ENCODE results near the gene PRPS1L1.

The PRPS1L1 gene

DNA sequence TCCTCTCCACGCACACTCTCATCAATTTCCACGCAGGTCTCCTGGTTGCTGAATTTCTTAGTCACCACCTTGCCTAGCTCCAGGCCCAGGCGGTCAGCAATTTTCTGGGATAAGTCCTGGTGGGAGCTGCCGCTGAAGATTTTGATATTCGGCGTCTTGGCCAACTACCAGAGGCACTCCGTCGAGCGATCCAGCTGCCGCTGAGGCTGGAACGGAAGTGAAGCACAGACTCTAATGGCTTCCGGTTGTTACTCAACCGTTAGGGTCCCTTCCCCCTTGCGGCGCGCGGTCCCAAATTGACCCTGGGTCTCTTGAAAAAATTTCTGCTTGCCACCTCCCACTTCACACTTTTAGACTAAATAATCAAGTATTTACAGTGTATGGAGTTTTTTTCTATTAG, at the start of gene PRPS1L1:
Gene PRPS1L1, minus strand, starts transcription at position 219 of the 400 bp plus-strand sequence.
- Histone ChIP-seq H3K4me3 (ENCODE audit: low read depth in 1 of 2, low read length in 2 of 2) (no peak within 1 kb of the TSS), H3K4me1 (ENCODE audit: control insufficient read depth in 1 of 2, insufficient read depth in 2 of 2, low read length in 2 of 2) (no peaks in the 10 kb centered on the region), H3K36me3 (ENCODE audit: control insufficient read depth in 1 of 2, insufficient read depth in 2 of 2, low read length in 2 of 2) (no peaks in the 10 kb centered on the region), H3K27me3 (ENCODE audit: low read depth, low read length) (no peaks in the 10 kb centered on the region), H3K9me3 (ENCODE audit: control insufficient read depth in 1 of 2, low read length in 2 of 2) (no peaks in the 10 kb centered on the region), H3K27ac (ENCODE audit: low read length) (no peak within 1 kb of the TSS)

DNA sequence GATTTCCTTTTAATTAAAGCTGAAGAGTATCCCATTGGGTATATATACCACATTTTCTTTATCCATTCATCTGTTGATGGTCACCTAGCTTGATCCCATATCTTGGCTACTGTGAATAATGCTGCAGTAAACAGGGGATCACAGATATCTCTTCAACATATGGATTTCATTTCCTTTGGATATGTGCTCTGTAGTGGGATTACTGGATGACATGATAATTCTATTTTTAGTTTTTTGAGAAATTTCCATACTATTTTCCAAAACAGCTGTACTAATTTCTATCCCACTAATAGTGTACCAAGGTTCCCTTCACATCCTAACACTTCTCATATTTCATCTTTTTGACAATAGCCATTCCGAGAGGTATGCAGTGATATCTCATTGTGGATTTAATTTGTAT, 48.8 kb upstream of the PRPS1L1 start:
- H3K27ac ChIP-seq (ENCODE audit: low read length): no peak overlapping the region
- no peak overlapping the region for H3K4me3 ChIP-seq (ENCODE audit: low read depth in 1 of 2, low read length in 2 of 2)
- H3K27me3 ChIP-seq (ENCODE audit: low read depth, low read length): no peaks in the 10 kb centered on the region
- H3K9me3 ChIP-seq (ENCODE audit: control insufficient read depth in 1 of 2, low read length in 2 of 2): peaks cover 0 to 5% of the 10 kb centered on the region in 2 donors
- no peaks in the 10 kb centered on the region for H3K4me1 ChIP-seq (ENCODE audit: control insufficient read depth in 1 of 2, insufficient read depth in 2 of 2, low read length in 2 of 2)
- H3K36me3 ChIP-seq (ENCODE audit: control insufficient read depth in 1 of 2, insufficient read depth in 2 of 2, low read length in 2 of 2): no peaks in the 10 kb centered on the region

DNA sequence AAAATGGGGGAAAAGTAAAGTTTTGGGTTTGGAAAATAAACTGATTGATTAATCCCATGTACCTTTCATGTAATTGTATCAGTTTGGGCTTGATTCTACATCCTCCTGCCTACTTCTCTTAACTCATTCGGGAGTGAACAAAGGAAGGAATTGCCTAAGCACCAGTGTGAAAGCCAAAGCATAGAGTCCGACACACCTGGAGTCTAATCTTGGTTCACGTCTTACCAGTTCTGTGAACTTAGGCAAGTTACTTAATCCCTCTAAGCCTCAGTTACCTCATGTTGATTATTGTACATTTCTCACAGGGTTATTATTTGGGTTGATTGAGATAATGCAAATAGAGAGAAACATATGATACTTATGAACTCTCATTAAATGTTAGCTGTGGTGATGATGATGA, 41.1 kb upstream of the PRPS1L1 start:
- Histone ChIP-seq H3K9me3 (ENCODE audit: control insufficient read depth in 1 of 2, low read length in 2 of 2) (no peaks in the 10 kb centered on the region), H3K36me3 (ENCODE audit: control insufficient read depth in 1 of 2, insufficient read depth in 2 of 2, low read length in 2 of 2) (no peaks in the 10 kb centered on the region), H3K4me3 (ENCODE audit: low read depth in 1 of 2, low read length in 2 of 2) (no peak overlapping the region), H3K27me3 (ENCODE audit: low read depth, low read length) (no peaks in the 10 kb centered on the region), H3K4me1 (ENCODE audit: control insufficient read depth in 1 of 2, insufficient read depth in 2 of 2, low read length in 2 of 2) (no peaks in the 10 kb centered on the region), H3K27ac (ENCODE audit: low read length) (no peak overlapping the region)

DNA sequence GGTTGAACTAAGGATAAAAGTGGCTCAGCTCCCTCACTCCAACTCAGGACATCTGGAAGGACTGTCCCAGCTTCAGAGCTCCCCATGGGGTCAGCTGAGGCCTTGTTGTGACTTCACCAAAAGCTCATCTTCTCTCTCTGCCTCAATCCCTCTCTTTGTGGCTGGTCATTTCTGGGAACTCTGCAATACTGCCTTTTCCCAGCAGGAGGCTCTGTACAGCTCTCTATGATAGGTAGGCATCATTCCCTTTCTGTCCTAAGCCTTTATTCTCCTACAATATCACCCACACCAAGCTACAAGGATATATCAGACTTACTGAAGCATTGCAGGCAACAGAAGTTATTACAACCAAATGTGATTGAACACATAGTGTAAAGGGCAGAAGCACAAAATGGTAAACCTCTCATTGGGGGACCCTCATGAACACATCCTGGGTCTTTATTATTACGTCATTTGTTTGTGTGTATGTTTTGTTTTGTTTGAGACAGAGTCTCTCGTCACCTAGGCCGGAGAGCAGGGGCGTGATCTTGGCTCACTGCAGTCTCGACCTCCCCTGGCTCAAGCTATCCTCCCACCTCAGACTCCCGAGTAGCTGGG, 36.7 kb upstream of the PRPS1L1 start:
- no peaks in the 10 kb centered on the region for H3K27me3 ChIP-seq (ENCODE audit: low read depth, low read length)
- no peaks in the 10 kb centered on the region for H3K36me3 ChIP-seq (ENCODE audit: control insufficient read depth in 1 of 2, insufficient read depth in 2 of 2, low read length in 2 of 2)
- no peak overlapping the region for H3K4me3 ChIP-seq (ENCODE audit: low read depth in 1 of 2, low read length in 2 of 2)
- no peak overlapping the region for H3K27ac ChIP-seq (ENCODE audit: low read length)
- no peaks in the 10 kb centered on the region for H3K4me1 ChIP-seq (ENCODE audit: control insufficient read depth in 1 of 2, insufficient read depth in 2 of 2, low read length in 2 of 2)
- no peaks in the 10 kb centered on the region for H3K9me3 ChIP-seq (ENCODE audit: control insufficient read depth in 1 of 2, low read length in 2 of 2)

DNA sequence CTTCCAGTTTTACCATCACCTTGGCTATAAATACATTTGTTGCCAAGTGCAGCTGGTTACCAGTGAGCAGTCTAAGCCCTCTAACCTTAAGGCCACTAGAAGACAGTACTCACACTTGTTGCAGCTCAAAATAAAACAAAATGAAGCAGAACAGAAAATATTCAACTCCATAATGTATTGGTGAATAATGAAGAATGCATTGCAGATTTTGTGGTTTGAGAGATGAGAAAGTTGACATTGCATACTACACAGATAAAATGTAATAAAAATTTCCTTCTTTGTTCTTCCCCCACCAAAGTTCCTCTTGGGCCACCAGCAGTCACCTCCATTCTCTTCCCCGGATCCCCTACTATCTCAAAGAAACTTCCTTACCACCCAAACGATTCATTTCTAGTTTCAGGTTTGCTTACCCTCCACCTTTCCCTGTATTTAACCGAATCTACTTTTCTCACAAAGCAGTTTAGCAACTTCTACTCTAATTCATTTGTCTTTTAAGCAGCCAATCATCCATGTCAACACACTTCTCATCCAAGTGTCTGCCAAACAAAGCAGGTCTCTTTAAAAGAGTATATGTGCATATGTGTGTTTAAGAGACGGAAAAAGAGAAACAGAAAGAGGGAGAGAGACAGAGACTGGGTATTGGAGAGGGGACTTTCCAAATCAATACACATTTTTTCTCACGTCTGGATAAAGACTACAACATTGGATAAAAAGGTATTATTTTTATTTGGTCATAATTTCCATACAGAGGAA, 35.7 kb upstream of the PRPS1L1 start:
- Histone ChIP-seq H3K27me3 (ENCODE audit: low read depth, low read length) (no peaks in the 10 kb centered on the region), H3K9me3 (ENCODE audit: control insufficient read depth in 1 of 2, low read length in 2 of 2) (no peaks in the 10 kb centered on the region), H3K4me1 (ENCODE audit: control insufficient read depth in 1 of 2, insufficient read depth in 2 of 2, low read length in 2 of 2) (no peaks in the 10 kb centered on the region), H3K27ac (ENCODE audit: low read length) (no peak overlapping the region), H3K4me3 (ENCODE audit: low read depth in 1 of 2, low read length in 2 of 2) (no peak overlapping the region), H3K36me3 (ENCODE audit: control insufficient read depth in 1 of 2, insufficient read depth in 2 of 2, low read length in 2 of 2) (no peaks in the 10 kb centered on the region)

DNA sequence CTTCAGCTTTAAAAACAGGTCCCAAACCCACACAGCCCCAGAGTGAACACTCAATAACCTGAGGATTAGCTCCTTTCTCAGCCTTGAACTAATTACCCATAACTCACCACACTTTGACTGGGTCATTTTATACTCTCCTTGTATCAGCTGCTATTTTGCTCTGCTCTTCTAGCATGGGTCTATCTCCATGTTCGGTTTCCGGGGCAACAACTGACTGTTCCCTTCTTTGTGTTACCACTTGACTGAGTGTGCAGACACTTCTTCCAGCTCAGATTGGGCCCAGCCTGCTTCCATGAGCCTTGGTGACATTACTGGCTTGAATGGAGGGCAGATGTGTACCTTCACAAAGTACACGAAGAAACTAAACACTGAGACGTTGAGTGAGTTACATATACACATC, 31.5 kb upstream of the PRPS1L1 start:
- Histone ChIP-seq H3K4me3 (ENCODE audit: low read depth in 1 of 2, low read length in 2 of 2) (no peak overlapping the region), H3K9me3 (ENCODE audit: control insufficient read depth in 1 of 2, low read length in 2 of 2) (no peaks in the 10 kb centered on the region), H3K27ac (ENCODE audit: low read length) (no peak overlapping the region), H3K27me3 (ENCODE audit: low read depth, low read length) (no peaks in the 10 kb centered on the region), H3K4me1 (ENCODE audit: control insufficient read depth in 1 of 2, insufficient read depth in 2 of 2, low read length in 2 of 2) (no peaks in the 10 kb centered on the region), H3K36me3 (ENCODE audit: control insufficient read depth in 1 of 2, insufficient read depth in 2 of 2, low read length in 2 of 2) (no peaks in the 10 kb centered on the region)

DNA sequence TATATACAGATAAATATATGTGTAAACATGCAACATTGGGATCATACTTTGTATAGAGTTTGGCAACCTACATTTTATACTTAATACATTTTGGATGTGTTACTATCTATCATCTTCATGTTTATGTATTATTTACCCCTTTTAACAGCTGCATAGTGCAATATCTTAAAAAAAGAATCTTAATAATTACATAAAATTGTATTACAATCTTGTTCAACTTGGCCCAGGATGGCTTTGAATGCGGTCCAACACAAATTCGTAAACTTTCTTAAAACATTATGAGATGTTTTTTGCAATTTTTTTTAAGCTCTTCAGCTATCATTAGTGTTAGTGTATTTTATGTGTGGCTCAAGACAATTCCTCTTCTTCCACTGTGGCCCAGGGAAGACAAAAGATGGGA, 26.3 kb upstream of the PRPS1L1 start:
- Histone ChIP-seq H3K36me3 (ENCODE audit: control insufficient read depth in 1 of 2, insufficient read depth in 2 of 2, low read length in 2 of 2) (no peaks in the 10 kb centered on the region), H3K4me3 (ENCODE audit: low read depth in 1 of 2, low read length in 2 of 2) (no peak overlapping the region)

DNA sequence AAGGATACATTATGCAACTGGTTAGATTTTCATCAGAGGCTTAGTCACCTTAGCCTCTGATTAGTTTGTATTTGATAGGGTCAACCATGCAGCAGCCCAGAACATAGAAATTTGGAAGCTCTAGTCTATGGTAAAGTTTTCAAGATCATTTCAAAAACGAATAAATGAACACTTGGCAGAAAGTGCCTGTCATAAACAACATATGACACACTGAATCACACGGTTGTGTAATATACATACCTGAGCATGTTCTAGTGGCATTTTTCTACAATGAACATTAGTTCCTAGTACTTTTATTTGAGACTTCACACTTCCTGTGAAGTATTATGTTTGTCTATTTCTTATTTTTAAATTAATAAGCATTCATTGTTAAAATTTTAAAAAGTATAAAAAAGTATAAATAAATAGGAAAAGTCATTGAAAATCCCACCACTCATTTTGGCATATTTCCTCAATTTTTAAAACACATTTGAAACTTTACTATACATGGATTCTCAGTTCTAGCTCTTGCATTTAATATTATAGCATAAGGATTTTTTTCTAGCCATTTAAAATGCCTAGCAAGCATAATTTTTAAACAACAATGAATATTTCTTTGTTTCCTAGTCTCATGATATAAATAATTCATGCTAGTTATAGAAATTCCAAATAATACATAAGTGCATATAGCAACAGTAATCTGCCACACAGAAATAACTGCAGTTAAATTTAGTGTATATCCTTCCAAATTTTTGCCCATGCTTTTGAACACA, 25.7 kb upstream of the PRPS1L1 start:
- H3K27me3 ChIP-seq (ENCODE audit: low read depth, low read length): no peaks in the 10 kb centered on the region
- H3K36me3 ChIP-seq (ENCODE audit: control insufficient read depth in 1 of 2, insufficient read depth in 2 of 2, low read length in 2 of 2): no peaks in the 10 kb centered on the region
- H3K27ac ChIP-seq (ENCODE audit: low read length): no peak overlapping the region
- no peak overlapping the region for H3K4me3 ChIP-seq (ENCODE audit: low read depth in 1 of 2, low read length in 2 of 2)
- no peaks in the 10 kb centered on the region for H3K4me1 ChIP-seq (ENCODE audit: control insufficient read depth in 1 of 2, insufficient read depth in 2 of 2, low read length in 2 of 2)
- H3K9me3 ChIP-seq (ENCODE audit: control insufficient read depth in 1 of 2, low read length in 2 of 2): no peaks in the 10 kb centered on the region

More for the DNA sequence above, 26.3 kb upstream of the PRPS1L1 start:
- H3K9me3 ChIP-seq (ENCODE audit: control insufficient read depth in 1 of 2, low read length in 2 of 2): no peaks in the 10 kb centered on the region
- no peak overlapping the region for H3K27ac ChIP-seq (ENCODE audit: low read length)
- no peaks in the 10 kb centered on the region for H3K27me3 ChIP-seq (ENCODE audit: low read depth, low read length)
- no peaks in the 10 kb centered on the region for H3K4me1 ChIP-seq (ENCODE audit: control insufficient read depth in 1 of 2, insufficient read depth in 2 of 2, low read length in 2 of 2)

DNA sequence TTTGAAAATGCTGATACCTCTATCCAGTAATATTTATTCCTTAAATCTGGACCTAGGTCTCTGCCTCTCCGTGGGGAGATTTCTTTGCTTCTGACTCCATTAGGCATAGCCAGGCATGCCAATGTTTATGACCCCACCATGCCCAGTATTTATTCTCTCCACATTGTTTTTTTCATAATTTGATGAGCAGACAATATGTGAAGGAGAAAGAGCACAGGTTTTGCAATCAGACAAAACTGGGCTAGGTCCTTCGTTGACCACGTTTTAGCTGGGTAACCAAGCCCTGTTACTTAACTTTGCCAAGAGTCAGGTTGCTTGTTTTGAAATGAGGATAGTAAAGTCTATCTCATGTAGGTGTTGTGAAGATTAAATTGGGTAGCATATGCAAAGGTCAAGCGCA, 21.6 kb upstream of the PRPS1L1 start:
- no peak overlapping the region for H3K4me3 ChIP-seq (ENCODE audit: low read depth in 1 of 2, low read length in 2 of 2)
- H3K9me3 ChIP-seq (ENCODE audit: control insufficient read depth in 1 of 2, low read length in 2 of 2): no peaks in the 10 kb centered on the region
- no peaks in the 10 kb centered on the region for H3K4me1 ChIP-seq (ENCODE audit: control insufficient read depth in 1 of 2, insufficient read depth in 2 of 2, low read length in 2 of 2)
- no peaks in the 10 kb centered on the region for H3K36me3 ChIP-seq (ENCODE audit: control insufficient read depth in 1 of 2, insufficient read depth in 2 of 2, low read length in 2 of 2)
- H3K27me3 ChIP-seq (ENCODE audit: low read depth, low read length): no peaks in the 10 kb centered on the region
- H3K27ac ChIP-seq (ENCODE audit: low read length): no peak overlapping the region

DNA sequence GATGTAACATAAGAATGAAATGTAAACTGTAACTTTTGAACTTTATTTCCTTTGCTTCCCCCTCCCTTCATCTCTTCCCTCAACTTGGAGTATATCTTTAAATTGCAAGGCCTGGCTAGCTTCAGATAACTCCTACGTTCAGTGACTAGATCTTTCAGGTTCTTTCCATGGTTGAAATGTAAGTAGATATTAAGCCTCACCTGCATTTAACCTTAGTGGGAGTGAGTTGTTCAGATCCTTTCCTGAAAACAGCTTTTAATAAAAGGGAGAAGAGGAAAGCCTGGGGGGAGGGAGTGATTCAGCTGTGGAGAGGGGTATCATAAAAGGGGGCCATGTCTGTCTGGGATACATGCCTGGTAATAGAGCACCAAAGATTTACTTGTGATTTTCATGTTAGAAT, 19.0 kb upstream of the PRPS1L1 start:
- Histone ChIP-seq H3K36me3 (ENCODE audit: control insufficient read depth in 1 of 2, insufficient read depth in 2 of 2, low read length in 2 of 2) (no peaks in the 10 kb centered on the region), H3K4me3 (ENCODE audit: low read depth in 1 of 2, low read length in 2 of 2) (no peak overlapping the region), H3K27ac (ENCODE audit: low read length) (no peak overlapping the region), H3K27me3 (ENCODE audit: low read depth, low read length) (no peaks in the 10 kb centered on the region), H3K4me1 (ENCODE audit: control insufficient read depth in 1 of 2, insufficient read depth in 2 of 2, low read length in 2 of 2) (no peaks in the 10 kb centered on the region), H3K9me3 (ENCODE audit: control insufficient read depth in 1 of 2, low read length in 2 of 2) (no peaks in the 10 kb centered on the region)

DNA sequence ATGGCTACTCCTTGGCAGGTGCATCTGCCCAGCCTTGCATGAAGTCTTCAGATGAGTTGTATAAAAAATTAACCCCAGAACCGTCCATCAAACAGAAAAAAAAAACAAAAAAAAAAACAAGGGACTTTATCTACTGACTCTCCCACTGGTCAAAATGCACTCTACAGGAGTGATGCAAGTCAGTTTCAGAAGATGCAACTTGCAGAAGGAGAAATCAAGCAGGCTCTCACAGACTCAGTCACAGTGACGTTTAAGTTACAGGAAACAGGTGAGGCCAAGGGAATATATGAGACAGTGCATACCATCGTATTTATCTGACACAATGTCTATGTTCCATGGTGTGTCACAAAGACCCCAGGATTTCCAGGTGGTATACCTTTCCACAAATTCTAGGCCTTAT, 17.5 kb upstream of the PRPS1L1 start:
- Histone ChIP-seq H3K9me3 (ENCODE audit: control insufficient read depth in 1 of 2, low read length in 2 of 2) (no peaks in the 10 kb centered on the region), H3K4me1 (ENCODE audit: control insufficient read depth in 1 of 2, insufficient read depth in 2 of 2, low read length in 2 of 2) (no peaks in the 10 kb centered on the region), H3K27me3 (ENCODE audit: low read depth, low read length) (no peaks in the 10 kb centered on the region), H3K27ac (ENCODE audit: low read length) (no peak overlapping the region), H3K36me3 (ENCODE audit: control insufficient read depth in 1 of 2, insufficient read depth in 2 of 2, low read length in 2 of 2) (no peaks in the 10 kb centered on the region), H3K4me3 (ENCODE audit: low read depth in 1 of 2, low read length in 2 of 2) (no peak overlapping the region)
